Right renal pelvis (tissue), 4 donors: Measurements from ENCODE around the gene PAPOLG. TPM values are rescaled to one million over a fixed set of nuclear protein-coding genes. Genes with fewer than 3 reads are reported as not detected.

Experiments
- DNase-seq, 4 donors: peaks; one replicate each; pipeline ENCODE4 v3.0.0-alpha.2; 2013; ENCODE audit warnings: low read depth in 4 of 4, low spot score in 3 of 4, missing footprints in 1 of 4
- polyA plus RNA-seq, 4 donors: library from polyadenylated mRNA; unstranded; fragments of 120-200 nt; gene quantifications; one replicate each; pipeline ENCODE4 v1.2.1, GENCODE V29; 2013; ENCODE audit not compliant: insufficient read length in 4 of 4

The PAPOLG gene
- polyA plus RNA-seq, result 10 to 100 TPM; 19.3 to 27.0 (median 24.5) TPM

GRCh38 chr2:60756097-60757087 is at the start of gene PAPOLG:
TSS of gene PAPOLG (plus strand) at chr2:60756268. CDS start at chr2:60756479, 211 bp downstream.
- peak; percentile 85 to 88 (median 88) for DNase-seq

- peak; percentile 5 to 20 (median 8) for DNase-seq
Observed at GRCh38 chr2:60707750-60708371, 48.2 kb upstream of the PAPOLG start.

- no peak for DNase-seq
Observed at GRCh38 chr2:60708630-60709320, 47.3 kb upstream of the PAPOLG start.

GRCh38 chr2:60710707-60711106 is 45.4 kb upstream of the PAPOLG start:
- DNase-seq, result no peak

- no peak for DNase-seq
Observed at GRCh38 chr2:60715561-60715960, 40.5 kb upstream of the PAPOLG start.

GRCh38 chr2:60717691-60718090 is 38.4 kb upstream of the PAPOLG start:
- no peak for DNase-seq

GRCh38 chr2:60719331-60719730 is 36.7 kb upstream of the PAPOLG start:
- DNase-seq, result no peak

GRCh38 chr2:60725466-60725865 is 30.6 kb upstream of the PAPOLG start:
- DNase-seq, result no peak

GRCh38 chr2:60728855-60729254 is 27.2 kb upstream of the PAPOLG start:
- no peak for DNase-seq

GRCh38 chr2:60735496-60736250 is 20.4 kb upstream of the PAPOLG start:
- no peak for DNase-seq

GRCh38 chr2:60738679-60739078 is 17.4 kb upstream of the PAPOLG start:
- no peak for DNase-seq

GRCh38 chr2:60739156-60739555 is 16.9 kb upstream of the PAPOLG start:
- DNase-seq, result no peak

- DNase-seq, result no peak
Observed at GRCh38 chr2:60741576-60741975, 14.5 kb upstream of the PAPOLG start.

GRCh38 chr2:60742419-60742818 is 13.6 kb upstream of the PAPOLG start:
- peak in 1 of 4 donors; percentile 13 for DNase-seq

GRCh38 chr2:60745330-60745729 is 10.7 kb upstream of the PAPOLG start:
- DNase-seq, result no peak

GRCh38 chr2:60745761-60746160 is 10.3 kb upstream of the PAPOLG start:
- DNase-seq, result no peak

- no peak for DNase-seq
Observed at GRCh38 chr2:60746318-60746717, 9.8 kb upstream of the PAPOLG start.

- no peak for DNase-seq
Observed at GRCh38 chr2:60759654-60760053, 3.6 kb downstream of the PAPOLG start.

GRCh38 chr2:60764736-60765534 is 8.9 kb downstream of the PAPOLG start:
- DNase-seq, result no peak

GRCh38 chr2:60766283-60766682 is 10.2 kb downstream of the PAPOLG start:
- DNase-seq, result no peak
